ENCODE data around the gene DCUN1D1. TPM values are rescaled to one million over a fixed set of nuclear protein-coding genes. Genes with fewer than 3 reads are reported as not detected.

DCUN1D1 gene
- total and polyA plus RNA-seq, 2 of the 8 experiments (the other 6 are each of a cell fraction or from before 2014, with no cell fraction given): 6.8 to 70.3 TPM

- no peak for TF ChIP-seq MAX (IDR thresholded peaks at IDR 0.05)
- no peak for TF ChIP-seq YY1 (IDR thresholded peaks at IDR 0.05; ENCODE audit: low read depth, low read length)
- no peak for TF ChIP-seq POU5F1 (IDR thresholded peaks at IDR 0.05; ENCODE audit: low read depth, low read length)
- no peak for TF ChIP-seq CBX8 (IDR thresholded peaks at IDR 0.05; ENCODE audit: borderline replicate concordance, low read depth, low read length)
- TF ChIP-seq SAP30 (IDR thresholded peaks at IDR 0.05; ENCODE audit: insufficient read depth, insufficient replicate concordance, low read length): no peak
These were observed 66.0 kb downstream of the DCUN1D1 start (continued) for GRCh38 chr3:182914341-182914740.
